ENCODE measurements around the gene CXXC5.

DNA sequence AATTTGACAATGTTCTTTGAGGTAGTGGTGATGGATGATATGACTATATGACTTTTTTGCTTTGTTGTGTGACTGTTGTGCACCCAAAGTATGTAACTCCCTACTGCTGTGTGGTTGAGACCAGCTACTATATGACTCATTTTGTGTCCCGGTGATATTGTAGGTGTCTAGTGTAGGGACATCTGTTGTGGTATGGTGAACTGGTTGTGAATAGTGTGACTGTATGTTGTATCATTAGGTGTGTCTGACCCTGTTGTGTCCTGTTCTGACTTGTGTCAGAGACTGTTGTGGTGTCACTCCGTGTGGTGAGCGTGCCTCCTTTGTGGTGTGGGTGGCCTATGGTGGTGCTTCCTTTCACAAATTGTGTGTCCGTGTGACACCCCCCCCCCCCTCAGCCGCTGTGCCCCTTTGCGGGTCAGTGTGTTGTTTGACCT, 11.2 kb upstream of the CXXC5 start:
- TF ChIP-seq POLR2AphosphoS5 (IDR thresholded peaks at IDR 0.05; ENCODE audit: insufficient read depth in 1 of 2, low read depth in 1 of 2), result no peak
- no peak for TF ChIP-seq CTCF (IDR thresholded peaks at IDR 0.05)
